ENCODE data around the gene KATNB1.

KATNB1 gene, protein sequence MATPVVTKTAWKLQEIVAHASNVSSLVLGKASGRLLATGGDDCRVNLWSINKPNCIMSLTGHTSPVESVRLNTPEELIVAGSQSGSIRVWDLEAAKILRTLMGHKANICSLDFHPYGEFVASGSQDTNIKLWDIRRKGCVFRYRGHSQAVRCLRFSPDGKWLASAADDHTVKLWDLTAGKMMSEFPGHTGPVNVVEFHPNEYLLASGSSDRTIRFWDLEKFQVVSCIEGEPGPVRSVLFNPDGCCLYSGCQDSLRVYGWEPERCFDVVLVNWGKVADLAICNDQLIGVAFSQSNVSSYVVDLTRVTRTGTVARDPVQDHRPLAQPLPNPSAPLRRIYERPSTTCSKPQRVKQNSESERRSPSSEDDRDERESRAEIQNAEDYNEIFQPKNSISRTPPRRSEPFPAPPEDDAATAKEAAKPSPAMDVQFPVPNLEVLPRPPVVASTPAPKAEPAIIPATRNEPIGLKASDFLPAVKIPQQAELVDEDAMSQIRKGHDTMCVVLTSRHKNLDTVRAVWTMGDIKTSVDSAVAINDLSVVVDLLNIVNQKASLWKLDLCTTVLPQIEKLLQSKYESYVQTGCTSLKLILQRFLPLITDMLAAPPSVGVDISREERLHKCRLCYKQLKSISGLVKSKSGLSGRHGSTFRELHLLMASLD

DNA sequence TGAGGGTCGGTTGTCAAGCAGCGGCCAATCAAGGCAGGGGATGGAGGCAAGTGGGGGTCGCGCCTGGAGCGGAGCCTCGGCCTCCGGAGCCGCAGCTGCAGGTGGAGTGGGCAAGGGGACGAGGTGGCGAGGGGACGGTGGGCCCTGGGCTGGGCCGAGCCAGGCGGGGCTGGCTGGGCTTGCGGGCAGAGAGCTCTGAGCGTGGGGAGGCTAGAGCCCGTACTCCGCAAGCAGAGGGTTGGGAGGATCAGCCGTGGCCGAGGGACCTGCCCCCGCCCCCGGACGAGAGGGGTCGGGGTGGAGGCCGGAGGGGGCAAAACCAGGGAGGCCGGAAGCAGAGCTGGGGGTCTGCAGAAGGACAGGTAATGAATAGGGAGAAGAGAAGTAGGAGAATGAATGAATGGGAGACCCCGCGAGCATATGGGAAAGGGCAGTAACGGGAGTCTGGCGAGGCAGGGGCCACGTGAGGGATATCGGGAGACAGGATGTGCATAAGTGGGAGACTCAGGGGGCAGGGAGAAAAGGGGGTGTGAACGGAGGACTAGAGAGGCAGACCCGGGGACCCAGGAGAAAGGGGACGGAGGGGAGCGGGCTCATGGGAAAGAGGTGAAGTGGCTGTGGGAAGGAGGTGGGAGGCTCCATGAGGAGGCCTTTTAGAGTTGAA is at the start of gene KATNB1:
TSS of gene KATNB1 (plus strand) at position 16 of the 664 bp plus-strand sequence. CDS start 1,474 bp downstream, outside the sequence.
- DNase-seq = no peak

- DNase-seq = no peak
These were observed 49.0 kb upstream of the KATNB1 start for GRCh38 chr16:57686577-57686976.

DNA sequence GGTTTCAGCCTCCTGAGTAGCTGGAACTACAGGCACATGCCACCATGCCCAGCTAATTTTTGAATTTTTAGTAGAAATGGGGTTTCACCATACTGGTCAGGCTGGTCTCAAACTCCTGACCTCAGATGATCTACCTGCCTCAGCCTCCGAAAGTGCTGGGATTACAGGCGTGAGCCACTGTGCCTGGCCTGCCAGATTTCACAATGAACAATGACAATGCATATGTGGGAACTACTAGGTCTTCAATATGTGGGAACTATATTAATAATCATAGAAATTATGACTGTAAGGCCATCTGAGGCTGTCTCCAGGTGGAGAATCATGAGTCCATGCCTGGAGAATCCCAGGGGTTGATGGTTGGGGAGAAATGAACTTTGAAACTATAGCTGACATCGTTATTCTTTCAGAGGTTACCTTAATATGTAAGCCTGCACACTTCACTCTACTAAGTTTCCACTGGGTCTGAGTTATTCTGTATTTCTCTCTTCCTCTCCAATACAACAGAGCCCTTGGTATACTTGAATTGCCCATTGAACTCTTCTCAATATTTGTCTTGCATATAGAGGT is 48.1 kb upstream of the KATNB1 start:
- no peak for DNase-seq

DNA sequence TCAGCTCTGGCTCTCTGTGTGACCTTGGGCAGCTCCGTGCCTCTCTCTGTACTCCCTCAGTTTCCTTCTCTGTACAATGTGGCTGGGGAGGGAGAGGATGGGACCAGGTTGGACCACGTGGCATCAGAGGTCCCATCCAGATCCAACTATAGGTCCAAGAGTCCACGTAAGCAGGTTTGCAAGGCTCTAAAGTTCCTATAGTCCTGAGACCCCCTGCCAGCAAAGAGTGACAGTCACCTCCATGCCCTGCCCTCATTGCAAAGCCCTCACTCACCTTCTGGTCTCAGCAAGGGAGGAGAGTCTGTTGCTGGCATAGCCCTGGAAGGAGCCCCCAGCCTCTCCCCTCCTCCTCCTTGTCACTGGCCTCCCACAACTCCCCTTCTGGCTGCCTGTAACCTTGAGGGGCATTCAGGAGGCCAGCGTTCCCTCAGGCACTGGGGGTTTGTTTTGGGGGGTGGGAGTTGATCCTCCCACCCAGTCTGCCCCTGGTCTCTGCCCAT is 47.0 kb upstream of the KATNB1 start:
- no peak for DNase-seq

GRCh38 chr16:57688987-57689761 is 46.4 kb upstream of the KATNB1 start:
- DNase-seq = no peak

- DNase-seq = peak; percentile 17
These were observed 45.6 kb upstream of the KATNB1 start for GRCh38 chr16:57689762-57690558.

DNA sequence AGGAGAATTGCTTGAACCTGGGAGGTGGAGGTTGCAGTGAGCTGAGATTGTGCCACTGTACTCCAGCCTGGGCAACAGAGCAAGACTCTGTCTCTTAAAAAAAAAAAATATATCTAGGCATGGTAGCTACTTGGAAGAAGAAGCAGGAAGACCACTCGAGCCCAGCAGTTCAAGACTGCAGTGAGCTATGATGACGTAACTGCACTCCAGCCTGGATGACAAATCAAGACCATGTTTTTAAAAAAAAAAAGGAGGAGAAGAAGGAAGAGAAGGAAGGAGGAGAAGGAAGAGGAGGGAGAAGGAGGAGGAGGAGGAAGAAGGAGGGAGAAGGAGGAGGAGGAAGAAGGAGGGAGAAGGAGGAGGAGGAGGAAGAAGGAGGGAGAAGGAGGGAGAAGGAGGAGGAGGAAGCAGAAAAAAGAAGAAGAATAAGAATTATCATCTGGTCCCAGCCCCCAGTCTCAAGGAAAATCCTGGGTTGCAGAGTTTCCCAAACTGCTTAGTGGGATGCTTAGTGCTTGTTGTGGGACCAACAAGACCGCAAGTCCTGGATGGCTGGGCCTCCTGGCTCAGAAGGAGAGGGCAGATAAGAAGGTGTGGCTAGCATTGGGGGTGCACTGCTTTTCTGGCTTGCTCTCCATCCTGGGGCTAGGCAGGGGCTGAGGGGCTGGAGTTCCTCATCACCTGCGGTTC is 44.6 kb upstream of the KATNB1 start:
- DNase-seq = no peak

DNA sequence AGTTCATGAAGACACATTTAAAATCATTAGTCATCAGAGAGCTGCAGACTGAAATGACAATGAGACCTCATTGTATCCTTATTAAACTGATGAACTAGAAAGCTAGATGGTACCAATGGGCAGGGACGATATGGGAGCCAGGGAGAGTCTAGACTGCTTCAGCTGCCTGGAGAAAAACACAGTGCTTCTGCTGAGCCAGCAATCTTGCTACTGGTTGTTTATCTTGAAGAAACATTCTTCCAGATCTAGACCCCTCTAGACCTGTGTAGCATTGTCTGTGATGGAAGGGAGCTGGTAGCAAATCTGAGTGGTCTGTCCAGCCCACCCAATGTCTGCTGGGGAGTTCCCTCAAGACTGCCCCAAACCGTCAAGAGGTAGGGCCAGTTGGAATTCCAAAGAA is 42.9 kb upstream of the KATNB1 start:
- DNase-seq = no peak

- DNase-seq = no peak
These were observed 42.0 kb upstream of the KATNB1 start for GRCh38 chr16:57693550-57693949.

GRCh38 chr16:57694231-57694724 is 41.3 kb upstream of the KATNB1 start:
- no peak for DNase-seq

- peak; percentile 52 for DNase-seq
These were observed 40.6 kb upstream of the KATNB1 start, which contains the start of gene DRC7 for GRCh38 chr16:57694725-57695679. TSS of gene DRC7 (plus strand) at chr16:57694806. CDS start at chr16:57697950, 3,144 bp downstream.

DNA sequence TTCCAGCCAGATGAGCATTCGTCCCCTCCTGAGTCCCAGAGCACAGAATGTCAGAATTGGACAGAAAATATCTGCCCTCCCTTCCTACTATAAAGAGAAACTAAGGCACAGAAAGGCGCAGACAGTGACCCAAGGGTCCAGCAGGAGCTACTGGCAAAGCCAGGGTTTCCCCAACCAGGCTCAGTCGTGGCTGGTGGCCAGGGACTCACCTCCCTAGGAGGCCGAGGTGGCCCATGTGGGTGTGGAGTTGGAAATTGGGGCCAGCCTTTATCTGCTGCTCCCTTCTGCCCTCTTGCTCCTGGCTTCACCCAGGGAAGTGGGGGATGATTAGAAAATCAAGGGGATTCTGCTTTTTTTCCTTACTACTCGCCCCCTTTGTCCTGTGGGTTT is 39.9 kb upstream of the KATNB1 start:
- no peak for DNase-seq

DNA sequence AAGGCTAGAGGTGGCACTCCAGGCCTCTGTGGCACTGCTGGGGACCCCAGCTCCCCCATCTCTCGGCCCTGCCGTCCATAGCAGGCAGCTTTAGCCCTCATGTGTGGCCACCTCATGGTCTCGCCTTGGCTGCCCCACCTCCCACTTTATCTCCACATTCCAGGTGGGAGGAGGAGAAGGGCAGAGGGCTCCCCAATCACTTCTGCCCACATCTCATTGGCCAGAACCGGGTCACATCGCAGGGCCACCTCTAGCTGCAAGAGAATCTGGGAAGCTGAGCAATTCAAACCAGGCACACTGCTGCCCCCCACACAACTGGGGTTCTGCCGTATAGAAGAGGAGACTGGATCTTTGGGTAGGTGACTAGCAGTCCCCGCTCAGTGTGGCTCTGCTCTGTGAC is 39.3 kb upstream of the KATNB1 start:
- DNase-seq = no peak

DNA sequence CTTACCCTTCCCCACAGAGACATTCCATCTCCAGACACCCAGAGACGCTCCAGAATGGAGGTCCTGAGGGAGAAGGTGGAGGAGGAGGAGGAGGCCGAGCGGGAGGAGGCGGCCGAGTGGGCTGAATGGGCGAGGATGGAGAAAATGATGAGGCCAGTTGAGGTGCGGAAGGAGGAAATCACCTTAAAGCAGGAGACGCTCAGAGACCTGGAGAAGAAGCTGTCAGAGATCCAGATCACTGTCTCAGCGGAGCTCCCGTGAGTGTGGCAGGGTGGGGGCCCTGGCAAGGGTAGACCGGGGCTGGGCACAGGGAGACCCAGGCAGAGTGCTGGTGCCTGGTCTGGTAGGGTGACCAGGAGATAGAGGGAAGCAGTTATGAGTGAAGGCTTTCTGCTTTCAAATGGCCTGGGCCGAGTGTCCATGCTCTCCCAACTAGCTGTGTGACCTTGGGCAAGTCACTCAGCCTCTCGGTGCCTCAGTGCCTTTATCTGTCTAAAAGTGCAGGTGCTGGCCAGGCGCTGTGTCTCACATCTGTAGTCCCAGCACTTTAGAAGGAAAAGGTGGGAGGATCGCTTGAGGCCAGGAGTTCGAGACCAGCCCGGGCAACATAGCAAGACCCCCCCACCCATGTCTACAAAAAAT is 37.6 kb upstream of the KATNB1 start:
- DNase-seq = no peak

DNA sequence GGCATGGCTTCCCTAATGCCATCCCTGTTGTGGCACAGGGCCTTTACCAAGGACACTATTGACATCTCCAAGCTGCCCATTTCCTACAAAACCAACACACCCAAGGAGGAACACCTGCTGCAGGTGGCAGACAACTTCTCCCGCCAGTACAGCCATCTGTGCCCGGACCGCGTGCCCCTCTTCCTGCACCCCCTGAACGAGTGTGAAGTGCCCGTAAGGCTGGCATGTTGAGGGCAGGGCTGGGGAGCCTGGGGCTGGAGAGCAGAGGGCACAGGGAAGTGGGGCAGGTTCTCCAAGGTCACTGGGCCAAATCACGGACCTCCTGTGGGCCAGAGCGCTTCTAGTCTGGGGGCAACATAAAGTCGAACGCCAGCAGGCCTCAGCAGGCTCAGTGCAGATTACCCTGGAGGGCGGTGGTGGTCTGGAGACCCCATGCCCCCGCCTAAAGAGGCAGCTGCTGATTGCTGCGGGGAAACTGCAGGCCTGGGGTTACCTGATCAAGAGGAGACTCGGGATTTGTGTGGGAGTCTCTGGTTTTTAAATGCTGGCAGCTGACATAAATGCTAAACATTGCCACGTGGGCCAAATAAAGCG is 36.7 kb upstream of the KATNB1 start:
- no peak for DNase-seq

DNA sequence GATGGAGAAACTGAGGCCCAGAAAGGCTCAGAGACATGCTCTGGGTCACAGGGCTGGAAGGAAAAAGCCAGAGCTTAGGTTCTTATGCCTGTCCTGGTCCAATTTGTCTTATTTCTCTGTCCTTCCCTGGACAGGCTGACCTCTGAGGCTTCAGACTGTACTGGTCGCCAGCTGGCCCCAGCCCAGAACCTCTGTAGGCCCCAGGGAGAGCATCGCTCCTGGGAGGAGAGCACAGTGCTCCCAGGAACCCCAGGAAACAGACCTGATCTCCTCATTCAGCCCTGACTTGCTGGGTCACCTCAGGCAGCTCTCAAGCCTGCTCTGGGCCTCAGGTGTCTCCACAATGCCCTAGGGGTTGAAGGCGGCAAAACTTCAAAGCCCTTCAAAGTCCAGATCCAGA is 36.1 kb upstream of the KATNB1 start:
- DNase-seq = no peak

DNA sequence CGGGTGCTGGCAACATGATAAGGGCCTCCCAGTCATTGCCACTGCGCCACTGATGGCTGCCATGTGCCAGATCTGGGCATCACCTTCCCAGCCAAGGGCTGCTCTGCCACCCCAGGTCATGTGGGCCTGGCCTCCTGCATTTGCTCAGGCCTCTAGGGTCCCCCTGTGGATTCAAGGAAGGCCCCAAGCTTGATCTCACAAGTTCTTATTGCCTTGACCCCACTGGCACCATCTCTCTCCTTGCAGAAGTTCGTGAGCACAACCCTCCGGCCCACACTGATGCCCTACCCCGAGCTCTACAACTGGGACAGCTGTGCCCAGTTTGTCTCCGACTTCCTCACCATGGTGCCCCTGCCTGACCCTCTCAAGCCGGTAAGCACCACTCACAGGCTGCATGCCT is 35.7 kb upstream of the KATNB1 start:
- DNase-seq = no peak

DNA sequence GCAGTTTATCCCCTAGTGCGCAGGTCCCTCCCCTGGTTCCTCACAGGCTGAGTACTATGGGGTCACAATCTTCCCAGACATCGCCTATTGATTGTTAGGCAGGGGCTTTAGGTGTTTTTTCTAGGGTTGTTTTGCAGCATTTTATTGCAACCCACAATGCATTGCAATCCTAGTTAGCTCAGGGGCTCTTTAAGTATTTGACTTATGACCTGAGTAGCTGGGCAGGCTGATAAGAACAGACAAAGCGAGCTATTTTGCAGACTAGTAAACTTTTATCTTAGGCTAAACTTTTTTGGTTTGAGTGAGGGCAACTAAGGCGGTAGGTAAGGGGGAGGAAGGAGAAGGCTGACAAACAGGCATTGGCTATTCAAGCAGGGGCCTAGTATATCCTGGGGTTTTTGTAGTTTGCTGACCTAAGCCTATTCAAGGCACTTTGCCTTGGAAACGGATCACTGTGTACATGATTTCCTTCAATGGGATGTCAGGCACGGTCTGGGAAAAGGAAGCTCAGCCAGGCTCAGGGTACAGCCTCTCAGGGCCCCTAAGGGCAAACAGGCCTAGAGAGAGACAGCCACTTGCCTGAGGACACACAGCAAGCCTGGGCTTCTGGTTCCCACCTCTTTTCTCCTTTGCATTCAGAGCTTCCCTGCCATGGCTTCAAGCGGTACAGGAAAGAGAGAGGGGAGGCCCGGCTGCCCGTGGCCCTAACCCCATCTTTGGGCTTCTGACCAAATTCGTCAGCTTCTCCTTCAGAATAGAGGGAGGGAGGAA is 34.6 kb upstream of the KATNB1 start:
- DNase-seq = no peak
